T47D (cell line): ENCODE measurements around the gene PTPN21.

Experiments used
- DNase-seq, 2 experiments: peaks; one replicate each; pipeline versions ENCODE4 v3.0.0 to v3.0.0-alpha.2; 2011 to 2012; ENCODE audit warnings: low read depth in 1 of 2, low spot score in 1 of 2
- JUND ChIP-seq: IDR thresholded peaks from 2 replicates; pipeline ENCODE4 v1.6.1; 2012; ENCODE audit warnings: low read depth
- in situ Hi-C: cut with HindIII; loops from 2 replicates; pipeline ENCODE4 v1.10.0; 2016; ENCODE audit warnings: low sequenced_read_pairs, low pct_unique_long_range_greater_than_20kb

PTPN21 gene

DNA sequence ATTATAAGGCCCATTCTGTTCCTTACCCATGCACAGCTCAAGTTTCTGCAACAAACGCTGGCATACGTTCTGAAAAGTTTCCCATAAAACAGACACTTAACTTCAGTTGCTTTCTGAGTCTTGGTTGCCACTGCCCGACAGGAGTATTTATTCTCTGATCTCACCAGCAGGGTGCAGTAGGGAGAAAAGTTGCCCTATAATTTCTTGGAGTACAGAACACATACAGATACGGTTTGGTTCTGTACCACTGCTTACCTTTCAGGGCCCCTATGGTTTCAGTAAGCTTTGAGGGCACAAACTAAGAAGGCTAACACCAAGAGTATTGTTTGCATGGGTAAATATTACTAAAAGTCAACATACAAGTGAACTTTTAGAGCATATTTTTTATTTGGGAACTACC lies 91.5 kb downstream of the PTPN21 start:
- in situ Hi-C loops: no loop called here
- DNase-seq: peak in 1 of 2 experiments; percentile 64
- no peak for TF ChIP-seq JUND

DNA sequence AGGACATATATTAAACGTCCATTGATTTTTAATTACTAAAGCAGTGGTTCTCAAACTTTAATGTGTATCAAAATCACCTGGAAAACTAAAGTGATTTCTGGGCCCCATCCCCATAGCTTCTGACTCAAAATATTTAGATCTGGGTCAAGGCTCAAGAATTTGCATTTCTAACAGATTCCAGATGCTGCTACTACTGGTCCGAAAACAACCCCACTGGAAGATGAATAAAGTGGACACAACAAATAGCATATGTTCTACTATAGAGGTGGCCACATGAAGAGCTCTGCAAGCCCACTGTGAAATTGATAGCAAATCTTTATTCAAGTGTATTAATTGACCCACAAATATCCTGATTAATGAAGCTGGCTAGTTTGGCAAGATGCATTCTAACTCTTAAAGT lies 99.9 kb downstream of the PTPN21 start:
- in situ Hi-C loops: no loop called here
- DNase-seq: no peak
- TF ChIP-seq JUND: no peak

DNA sequence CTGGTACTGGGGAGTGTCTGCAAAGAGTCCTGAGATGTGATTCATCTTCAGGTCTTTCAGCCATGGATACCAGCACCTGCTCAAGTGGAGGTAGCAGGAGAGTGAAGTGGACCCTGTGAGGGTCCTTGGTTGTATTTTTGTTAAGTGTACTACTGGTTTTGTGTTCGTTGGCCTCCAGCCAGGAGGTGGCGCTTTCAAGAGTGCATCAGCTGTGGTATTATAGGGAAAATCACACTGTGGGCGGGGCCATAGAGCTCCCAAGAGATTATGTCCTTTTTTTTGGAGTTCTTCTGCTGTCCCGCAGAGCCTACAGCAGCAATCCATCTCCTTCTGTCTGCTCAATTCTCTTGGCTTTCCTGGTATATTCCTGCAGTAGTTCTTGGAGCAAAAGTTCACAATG lies 102.6 kb downstream of the PTPN21 start:
- in situ Hi-C loops: no loop called here
- no peak for DNase-seq

DNA sequence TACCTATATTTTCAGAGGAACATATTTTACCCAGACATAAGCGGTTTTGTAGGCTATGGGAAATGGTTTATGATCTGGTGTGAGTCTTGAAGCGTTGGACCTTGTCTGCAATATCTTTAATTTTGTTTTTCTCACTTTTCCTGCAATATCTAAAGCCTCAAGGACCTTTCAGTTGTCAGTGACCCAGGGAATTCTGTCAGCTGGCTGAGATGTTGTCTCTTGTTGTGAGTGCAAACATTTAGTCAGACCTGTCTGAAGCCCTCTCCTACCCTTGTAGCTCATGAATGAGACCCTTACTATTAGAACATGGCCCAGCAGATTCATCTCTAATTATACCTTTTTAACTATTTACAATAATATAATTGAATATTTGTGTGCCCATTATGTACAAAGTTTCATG lies 115.7 kb downstream of the PTPN21 start:
- TF ChIP-seq JUND: no peak
- in situ Hi-C loops: no loop called here
- no peak for DNase-seq

More for the DNA sequence above, 102.6 kb downstream of the PTPN21 start:
- TF ChIP-seq JUND: no peak

DNA sequence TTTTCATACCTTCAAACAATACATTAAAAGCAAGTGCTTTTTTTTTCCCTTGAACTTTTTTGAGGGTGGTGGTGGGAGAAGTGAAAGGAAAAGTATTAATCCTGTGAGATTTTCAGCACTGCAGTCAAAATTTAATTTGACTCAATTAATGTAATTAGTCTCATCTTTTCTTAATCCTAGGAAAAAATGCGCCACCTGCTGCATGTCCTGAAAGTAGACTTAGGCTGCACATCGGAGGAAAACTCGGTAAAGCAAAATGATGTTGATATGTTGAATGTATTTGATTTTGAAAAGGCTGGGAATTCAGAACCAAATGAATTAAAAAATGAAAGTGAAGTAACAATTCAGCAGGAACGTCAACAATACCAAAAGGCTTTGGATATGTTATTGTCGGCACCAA lies 117.1 kb downstream of the PTPN21 start:
- in situ Hi-C loops: no loop called here
- DNase-seq: peak in 1 of 2 experiments; percentile 27
- no peak for TF ChIP-seq JUND

DNA sequence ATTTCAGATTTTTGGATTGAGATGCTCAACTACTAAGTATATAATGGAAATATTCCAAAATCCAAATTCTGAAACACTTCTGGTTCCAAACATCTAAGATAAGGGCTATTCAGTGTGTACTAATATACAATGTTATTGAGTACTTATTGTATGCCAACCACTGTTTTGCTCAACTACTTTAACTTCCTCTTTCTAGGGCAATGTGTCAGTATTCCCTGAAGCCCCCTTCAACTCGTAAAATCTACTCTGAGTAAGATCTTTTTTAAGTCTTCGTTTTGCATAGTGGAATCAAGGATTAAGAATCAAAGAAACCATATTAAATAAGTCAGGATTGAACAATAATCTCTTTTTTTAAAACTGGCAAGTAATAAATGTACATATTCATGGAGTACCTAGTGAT lies 123.8 kb downstream of the PTPN21 start:
- TF ChIP-seq JUND: no peak
- in situ Hi-C loops: no loop called here
- DNase-seq: no peak

DNA sequence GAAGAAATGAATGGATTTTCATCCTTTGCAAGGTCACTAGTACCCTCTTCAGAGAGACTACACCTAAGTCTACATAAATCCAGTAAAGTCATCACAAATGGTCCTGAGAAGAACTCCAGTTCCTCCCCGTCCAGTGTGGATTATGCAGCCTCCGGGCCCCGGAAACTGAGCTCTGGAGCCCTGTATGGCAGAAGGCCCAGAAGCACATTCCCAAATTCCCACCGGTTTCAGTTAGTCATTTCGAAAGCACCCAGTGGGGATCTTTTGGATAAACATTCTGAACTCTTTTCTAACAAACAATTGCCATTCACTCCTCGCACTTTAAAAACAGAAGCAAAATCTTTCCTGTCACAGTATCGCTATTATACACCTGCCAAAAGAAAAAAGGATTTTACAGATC lies 128.5 kb downstream of the PTPN21 start:
- no peak for TF ChIP-seq JUND
- in situ Hi-C loops: no loop called here
- no peak for DNase-seq

DNA sequence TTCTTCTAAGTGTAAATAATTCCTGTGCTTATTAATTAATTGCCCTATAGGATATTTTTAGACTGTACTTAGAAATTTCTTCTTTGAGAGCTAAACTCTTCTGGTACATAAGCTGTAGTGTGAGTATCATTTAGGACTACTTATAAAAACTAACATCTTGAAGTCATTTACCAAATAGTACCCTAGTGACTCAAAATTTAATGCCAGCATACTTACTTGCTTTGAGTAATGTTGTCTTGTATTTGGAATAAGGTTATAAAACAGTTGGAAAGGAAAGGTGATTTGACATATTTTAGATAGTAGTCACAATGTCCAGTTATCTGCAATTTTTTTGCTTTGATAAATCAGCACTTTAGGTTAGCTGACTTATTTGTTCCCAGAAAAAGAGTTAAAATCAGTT lies 130.2 kb downstream of the PTPN21 start:
- no peak for DNase-seq
- in situ Hi-C loops: no loop called here
- no peak for TF ChIP-seq JUND

DNA sequence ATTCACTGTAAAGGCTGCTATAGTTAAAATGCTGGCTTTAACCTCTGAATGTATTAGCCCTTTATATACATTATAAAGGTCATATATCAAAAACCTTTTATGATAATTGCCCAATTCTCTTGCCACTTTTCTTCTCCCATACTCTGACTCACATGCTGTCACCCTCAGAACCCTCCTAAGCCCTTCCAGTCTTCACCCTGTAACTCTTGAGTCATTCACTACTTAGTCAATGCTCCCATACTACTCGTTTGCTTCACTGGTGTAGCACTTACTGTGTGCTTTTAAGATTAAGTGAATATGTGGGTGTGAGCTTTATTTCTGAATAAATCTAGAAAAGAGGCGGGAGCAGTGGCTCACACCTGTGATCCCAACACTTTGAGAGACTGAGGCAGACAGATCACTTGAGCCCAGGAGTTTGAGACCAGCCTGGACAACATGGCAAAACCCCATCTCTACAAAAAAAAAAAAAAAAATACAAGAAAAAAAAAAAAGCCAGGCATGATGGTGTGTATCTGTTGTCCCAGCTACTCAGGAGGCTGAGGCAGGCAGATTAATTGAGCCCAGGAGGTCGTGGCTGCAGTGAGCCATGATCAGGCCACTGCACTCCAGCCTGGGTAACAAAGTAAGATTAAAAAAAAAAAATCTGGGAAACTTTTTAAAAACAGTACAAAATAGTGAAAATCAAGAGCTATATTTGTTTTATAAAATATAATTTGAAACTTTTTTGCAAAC lies 131.7 kb downstream of the PTPN21 start:
- no peak for DNase-seq
- in situ Hi-C loops: no loop called here
- TF ChIP-seq JUND: no peak

DNA sequence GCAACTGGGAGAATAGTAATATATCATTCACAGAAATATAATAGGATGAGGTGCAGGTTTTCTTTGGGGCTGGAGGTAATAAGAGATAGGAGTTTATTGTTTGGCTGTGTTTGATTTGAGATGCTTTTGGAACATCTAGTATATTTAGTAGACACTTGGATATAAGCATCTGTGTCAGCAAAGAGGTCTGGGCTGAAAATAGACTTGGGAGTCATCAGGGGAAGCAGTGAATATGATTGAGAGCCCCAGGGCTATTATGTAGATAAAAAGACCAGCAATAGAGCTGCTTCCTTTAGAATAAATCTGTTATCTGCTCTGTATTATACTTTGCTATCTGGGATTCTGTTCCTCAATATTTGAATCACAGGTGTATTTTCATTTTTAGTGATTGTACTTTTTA lies 132.8 kb downstream of the PTPN21 start:
- no peak for TF ChIP-seq JUND
- no peak for DNase-seq
- in situ Hi-C loops: no loop called here

DNA sequence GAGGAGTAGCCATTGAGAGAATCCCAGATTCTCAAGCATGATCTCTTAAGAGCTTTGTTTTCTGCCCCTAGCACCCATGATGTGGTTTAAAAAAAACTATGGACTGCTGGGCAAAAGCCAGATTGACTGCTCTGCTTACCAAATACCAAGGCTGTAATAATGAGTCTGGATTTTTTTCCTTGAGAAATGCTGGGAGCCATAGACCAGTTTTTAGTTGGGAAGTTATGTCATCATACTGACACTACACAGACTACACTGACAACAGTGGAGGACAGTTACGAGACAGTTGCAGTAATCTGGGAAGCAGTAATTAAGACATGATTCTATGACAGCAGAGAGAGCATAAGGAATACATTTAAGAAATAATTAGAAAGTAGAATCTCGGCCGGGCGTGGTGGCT lies 133.5 kb downstream of the PTPN21 start:
- no peak for DNase-seq
- no peak for TF ChIP-seq JUND
- in situ Hi-C loops: no loop called here

DNA sequence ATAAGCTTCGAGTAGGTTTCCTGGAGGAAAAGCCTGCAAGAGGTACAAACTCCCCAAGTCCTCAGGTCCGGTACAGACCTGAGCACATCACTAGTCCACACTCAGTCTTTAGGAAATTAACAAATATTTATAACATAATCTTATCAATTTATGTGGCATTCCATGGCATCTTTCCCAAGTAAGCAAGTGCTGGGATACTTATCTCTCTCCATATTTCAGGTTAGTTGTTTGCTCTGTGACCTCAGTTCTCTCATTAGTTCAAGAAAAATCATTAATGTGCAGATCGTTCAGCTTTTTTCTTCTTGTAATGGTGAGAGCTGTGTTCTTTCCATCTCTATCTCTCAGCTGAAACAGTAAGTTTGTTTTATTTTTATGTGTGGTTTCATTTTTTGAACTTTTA lies 134.6 kb downstream of the PTPN21 start:
- no peak for TF ChIP-seq JUND
- in situ Hi-C loops: no loop called here
- DNase-seq: no peak

DNA sequence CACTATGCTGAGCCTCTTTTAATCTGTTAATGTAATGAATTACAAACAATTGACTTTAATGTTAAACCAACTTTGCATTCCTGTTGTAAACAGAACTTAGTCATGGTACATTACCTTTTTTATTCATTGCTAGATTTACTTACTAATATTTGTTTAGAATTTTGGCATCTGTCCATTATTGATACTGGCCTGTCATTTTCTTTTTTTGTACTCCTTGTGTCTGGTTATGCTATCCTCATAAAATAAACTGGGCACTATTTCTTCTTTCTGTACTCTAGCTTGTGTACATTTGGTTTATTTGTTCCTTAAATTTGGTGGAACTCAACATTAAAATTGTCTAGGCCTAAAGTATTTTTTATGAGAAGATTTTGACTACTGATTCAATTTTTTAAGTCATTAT lies 137.2 kb downstream of the PTPN21 start:
- in situ Hi-C loops: no loop called here
- DNase-seq: peak in 1 of 2 experiments; percentile 35
- TF ChIP-seq JUND: no peak
